Activated CD4-positive, alpha-beta memory T cell treated with anti-CD3 and anti-CD28 coated beads for 36 hours (primary cell): ENCODE measurements around the gene NNT. TPM values are rescaled to one million over a fixed set of nuclear protein-coding genes. Genes with fewer than 3 reads are reported as not detected.
"Not testable (repeated sequence)": the region's sequence is repeated elsewhere in the genome, so short reads cannot be mapped to it uniquely, and the experiment has no call there.

Experiments
- CTCF ChIA-PET: fragments of 350-600 bp; sonication (Branson Sonifier 250); formaldehyde crosslinking; loops from one replicate; lab custom pipeline; 2021; ENCODE audit warnings: antibody characterized with exemption, inconsistent platforms; lab: Charles Lee
- POLR2A ChIA-PET: fragments of 350-600 bp; sonication (Branson Sonifier 250); formaldehyde crosslinking; loops from one replicate; lab custom pipeline; 2021; ENCODE audit warnings: antibody characterized with exemption; lab: Charles Lee
- DNase-seq: peaks from one replicate; pipeline ENCODE4 v3.0.0-alpha.2; 2020
- H3K27ac Mint-ChIP-seq: one replicate; pipeline ENCODE4 v1.8.0; 2021; ENCODE audit warnings: mixed read lengths
- H3K27me3 Mint-ChIP-seq: one replicate; pipeline ENCODE4 v1.8.0; 2021; ENCODE audit warnings: mixed read lengths
- H3K36me3 Mint-ChIP-seq: one replicate; pipeline ENCODE4 v1.8.0; 2021; ENCODE audit warnings: mixed read lengths
- H3K4me1 Mint-ChIP-seq: one replicate; pipeline ENCODE4 v1.8.0; 2021; ENCODE audit warnings: low read depth, mixed read lengths
- H3K4me3 Mint-ChIP-seq: one replicate; pipeline ENCODE4 v1.8.0; 2021; ENCODE audit warnings: mild to moderate bottlenecking, mixed read lengths
- H3K9me3 Mint-ChIP-seq: one replicate; pipeline ENCODE4 v1.8.0; 2021; ENCODE audit warnings: mixed read lengths
- intact Hi-C: fragments of 100-400 bp; cut with micrococcal nuclease; formaldehyde crosslinking; loops from one replicate; pipeline ENCODE4 v1.15.1; 2023
- total RNA-seq, 2 experiments: library from RNA; stranded (reverse); gene quantifications; one replicate each; pipeline ENCODE4 v1.2.3, GENCODE V29; 2021

NNT gene
- total RNA-seq, 2 experiments from 2014 or later, result 96.6 to 99.9 TPM

- CTCF ChIA-PET, result no interaction called here
- Mint-ChIP-seq H3K36me3 (peaks cover 62% of the 10 kb centered on the region), H3K9me3 (peaks cover 5% of the 10 kb centered on the region), H3K27ac (no peak overlapping the region), H3K27me3 (no peaks in the 10 kb centered on the region), H3K4me3 (no peak overlapping the region), H3K4me1 (no peaks in the 10 kb centered on the region)
- intact Hi-C loops, result no loop called here
- POLR2A ChIA-PET, result no interaction called here
- no peak for DNase-seq
Measured at GRCh38 chr5:43700601-43701000, 97.6 kb downstream of the NNT start.

DNA sequence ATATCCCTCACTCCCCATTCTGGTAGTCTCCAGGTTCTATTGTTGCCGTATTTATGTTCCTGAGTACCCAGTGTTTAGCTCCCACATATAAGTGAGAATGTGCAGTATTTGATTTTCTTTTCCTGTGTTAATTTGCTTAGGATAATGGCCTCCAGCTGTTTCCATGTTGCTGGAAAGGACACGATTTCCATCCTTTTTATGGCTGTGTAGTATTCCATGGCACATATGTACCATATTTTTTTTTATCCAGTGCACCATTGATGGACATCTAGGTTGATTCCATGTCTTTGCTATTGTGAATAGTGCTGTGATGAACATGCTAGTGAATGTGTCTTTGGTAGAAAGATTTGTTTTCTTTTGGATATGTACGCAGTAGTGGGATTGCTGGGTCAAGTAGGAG is 98.2 kb downstream of the NNT start:
- Mint-ChIP-seq H3K36me3 (peaks cover 59% of the 10 kb centered on the region), H3K27ac (no peak overlapping the region), H3K27me3 (no peaks in the 10 kb centered on the region), H3K9me3 (no peaks in the 10 kb centered on the region), H3K4me1 (no peaks in the 10 kb centered on the region), H3K4me3 (no peak overlapping the region)
- ChIA-PET POLR2A (no interaction called here), CTCF (interaction anchor here (0.9 kb wide), 1 partner anchor 70 kb away, joined by 3 read pairs; no protein-coding TSS in a partner anchor)
- intact Hi-C loops, result no loop called here
- no peak for DNase-seq

DNA sequence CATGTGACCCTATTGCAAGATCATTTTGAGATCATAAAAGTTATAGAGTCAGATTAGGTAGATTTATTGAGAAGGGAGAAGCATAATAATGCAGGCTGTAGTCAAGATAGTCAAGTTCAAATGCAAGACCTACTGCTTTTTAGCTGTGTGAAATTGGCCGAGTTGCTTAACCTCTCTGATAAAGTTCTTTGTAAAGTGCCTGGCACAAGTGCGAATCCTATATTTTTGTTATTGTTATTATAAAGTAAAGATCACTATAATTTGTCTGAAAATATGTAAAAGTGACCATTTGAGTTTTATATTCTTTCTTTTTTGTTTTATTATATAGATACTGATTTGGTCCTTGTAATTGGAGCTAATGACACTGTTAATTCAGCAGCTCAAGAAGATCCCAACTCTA is 99.3 kb downstream of the NNT start:
- intact Hi-C loops, result no loop called here
- ChIA-PET POLR2A (no interaction called here), CTCF (interaction anchor here (0.9 kb wide), 1 partner anchor 71 kb away, joined by 3 read pairs; no protein-coding TSS in a partner anchor)
- H3K27me3 Mint-ChIP-seq, result no peaks in the 10 kb centered on the region
- no peak for DNase-seq
- no peaks in the 10 kb centered on the region for H3K4me1 Mint-ChIP-seq
- H3K4me3 Mint-ChIP-seq, result no peak overlapping the region
- H3K9me3 Mint-ChIP-seq, result no peaks in the 10 kb centered on the region
- H3K36me3 Mint-ChIP-seq, result peaks cover 53% of the 10 kb centered on the region
- H3K27ac Mint-ChIP-seq, result no peak overlapping the region

GRCh38 chr5:43702815-43703214 is 99.8 kb downstream of the NNT start:
- POLR2A ChIA-PET, result no interaction called here
- Mint-ChIP-seq H3K36me3 (peaks cover 50% of the 10 kb centered on the region), H3K4me1 (no peaks in the 10 kb centered on the region)

GRCh38 chr5:43704243-43704642 is 101.3 kb downstream of the NNT start:
- peaks cover 50% of the 10 kb centered on the region for H3K36me3 Mint-ChIP-seq
- no peaks in the 10 kb centered on the region for H3K9me3 Mint-ChIP-seq
- intact Hi-C loops, result no loop called here
- H3K4me3 Mint-ChIP-seq, result no peak overlapping the region
- POLR2A ChIA-PET, result no interaction called here
- H3K4me1 Mint-ChIP-seq, result no peaks in the 10 kb centered on the region
- H3K27me3 Mint-ChIP-seq, result no peaks in the 10 kb centered on the region
- CTCF ChIA-PET, result interaction anchor here (0.7 kb wide), 1 partner anchor 24 kb away, joined by 3 read pairs; no protein-coding TSS in a partner anchor
- DNase-seq, result no peak
- H3K27ac Mint-ChIP-seq, result no peak overlapping the region

More at GRCh38 chr5:43702815-43703214, 99.8 kb downstream of the NNT start:
- Mint-ChIP-seq H3K27me3 (no peaks in the 10 kb centered on the region), H3K4me3 (no peak overlapping the region), H3K9me3 (no peaks in the 10 kb centered on the region), H3K27ac (no peak overlapping the region)
- CTCF ChIA-PET, result no interaction called here
- intact Hi-C loops, result no loop called here
- DNase-seq, result no peak

GRCh38 chr5:43706576-43706975 is 103.6 kb downstream of the NNT start:
- H3K4me3 Mint-ChIP-seq, H3K9me3 Mint-ChIP-seq, POLR2A ChIA-PET, H3K27me3 Mint-ChIP-seq, intact Hi-C loops, CTCF ChIA-PET, H3K4me1 Mint-ChIP-seq, H3K27ac Mint-ChIP-seq, DNase-seq: not testable (repeated sequence)
- peaks cover 37% of the 10 kb centered on the region for H3K36me3 Mint-ChIP-seq

- Mint-ChIP-seq H3K9me3 (no peaks in the 10 kb centered on the region), H3K4me1 (no peaks in the 10 kb centered on the region), H3K27ac (no peak overlapping the region), H3K27me3 (no peaks in the 10 kb centered on the region), H3K4me3 (no peak overlapping the region), H3K36me3 (peaks cover 3% of the 10 kb centered on the region)
- intact Hi-C loops, result no loop called here
- CTCF ChIA-PET, result no interaction called here
- POLR2A ChIA-PET, result no interaction called here
- DNase-seq, result no peak
Measured at GRCh38 chr5:43711496-43711895, 108.5 kb downstream of the NNT start.

DNA sequence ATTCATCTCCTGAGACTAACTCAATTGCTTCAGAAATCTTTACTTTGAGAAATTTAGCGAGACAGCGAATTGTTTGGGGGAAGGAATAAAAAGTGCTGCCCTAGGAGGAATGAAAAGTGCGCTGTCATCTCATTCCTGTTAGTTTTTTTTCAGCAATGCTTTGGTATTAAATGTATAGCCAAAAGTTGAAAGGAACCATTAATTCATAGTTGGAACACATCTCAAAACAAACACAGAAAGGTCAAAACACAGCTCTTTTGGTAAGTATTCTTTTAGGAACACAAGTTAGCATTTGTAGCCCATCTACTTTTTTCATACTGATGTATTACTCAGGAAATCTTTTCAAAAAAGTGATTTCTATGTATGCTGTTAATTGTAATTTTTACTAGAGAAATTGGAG is 109.1 kb downstream of the NNT start:
- no peak for DNase-seq
- intact Hi-C loops, result no loop called here
- H3K4me3 Mint-ChIP-seq, result no peak overlapping the region
- no peaks in the 10 kb centered on the region for H3K27me3 Mint-ChIP-seq
- H3K27ac Mint-ChIP-seq, result no peak overlapping the region
- no peaks in the 10 kb centered on the region for H3K9me3 Mint-ChIP-seq
- no peaks in the 10 kb centered on the region for H3K4me1 Mint-ChIP-seq
- ChIA-PET POLR2A (no interaction called here), CTCF (no interaction called here)
- no peaks in the 10 kb centered on the region for H3K36me3 Mint-ChIP-seq

DNA sequence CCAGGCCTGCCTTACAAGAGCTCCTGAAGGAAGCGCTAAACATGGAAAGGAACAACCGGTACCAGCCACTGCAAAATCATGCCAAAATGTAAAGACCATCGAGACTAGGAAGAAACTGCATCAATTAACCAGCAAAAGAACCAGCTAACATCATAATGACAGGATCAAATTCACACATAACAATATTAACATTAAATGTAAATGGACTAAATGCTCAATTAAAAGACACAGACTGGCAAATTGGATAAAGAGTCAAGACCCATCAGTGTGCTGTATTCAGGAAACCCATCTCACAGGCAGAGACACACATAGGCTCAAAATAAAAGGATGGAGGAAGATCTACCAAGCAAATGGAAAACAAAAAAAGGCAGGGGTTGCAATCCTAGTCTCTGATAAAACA is 116.8 kb downstream of the NNT start:
- DNase-seq, H3K36me3 Mint-ChIP-seq, H3K27ac Mint-ChIP-seq, POLR2A ChIA-PET, intact Hi-C loops, H3K9me3 Mint-ChIP-seq, CTCF ChIA-PET, H3K4me3 Mint-ChIP-seq, H3K4me1 Mint-ChIP-seq, H3K27me3 Mint-ChIP-seq: not testable (repeated sequence)

- DNase-seq, result no peak
- Mint-ChIP-seq H3K36me3 (no peaks in the 10 kb centered on the region), H3K9me3 (no peaks in the 10 kb centered on the region), H3K4me1 (no peaks in the 10 kb centered on the region), H3K27ac (no peak overlapping the region), H3K27me3 (peaks cover 3% of the 10 kb centered on the region), H3K4me3 (no peak overlapping the region)
- POLR2A ChIA-PET, result no interaction called here
- intact Hi-C loops, result loop anchor here (2.0 kb wide), 1 partner anchor 1046 kb away; no protein-coding TSS in a partner anchor
- CTCF ChIA-PET, result interaction anchor here (2.9 kb wide), 1 partner anchor 1046 kb away, joined by 14 read pairs; no protein-coding TSS in a partner anchor
Measured at GRCh38 chr5:43728581-43728980, 125.6 kb downstream of the NNT start.

GRCh38 chr5:43729846-43730478 is 127.0 kb downstream of the NNT start:
- H3K27ac Mint-ChIP-seq, result no peak overlapping the region
- no peaks in the 10 kb centered on the region for H3K36me3 Mint-ChIP-seq
- no peak overlapping the region for H3K4me3 Mint-ChIP-seq
- CTCF ChIA-PET, result interaction anchor here (1.4 to 2.9 kb wide), 2 partner anchors 1035 to 1044 kb away, joined by 4 to 14 read pairs; no protein-coding TSS in a partner anchor
- intact Hi-C loops, result loop anchor here (2.0 kb wide), 1 partner anchor 1045 kb away; no protein-coding TSS in a partner anchor
- peaks cover 3% of the 10 kb centered on the region for H3K27me3 Mint-ChIP-seq
- no peaks in the 10 kb centered on the region for H3K4me1 Mint-ChIP-seq
- H3K9me3 Mint-ChIP-seq, result no peaks in the 10 kb centered on the region
- POLR2A ChIA-PET, result no interaction called here
- no peak for DNase-seq

DNA sequence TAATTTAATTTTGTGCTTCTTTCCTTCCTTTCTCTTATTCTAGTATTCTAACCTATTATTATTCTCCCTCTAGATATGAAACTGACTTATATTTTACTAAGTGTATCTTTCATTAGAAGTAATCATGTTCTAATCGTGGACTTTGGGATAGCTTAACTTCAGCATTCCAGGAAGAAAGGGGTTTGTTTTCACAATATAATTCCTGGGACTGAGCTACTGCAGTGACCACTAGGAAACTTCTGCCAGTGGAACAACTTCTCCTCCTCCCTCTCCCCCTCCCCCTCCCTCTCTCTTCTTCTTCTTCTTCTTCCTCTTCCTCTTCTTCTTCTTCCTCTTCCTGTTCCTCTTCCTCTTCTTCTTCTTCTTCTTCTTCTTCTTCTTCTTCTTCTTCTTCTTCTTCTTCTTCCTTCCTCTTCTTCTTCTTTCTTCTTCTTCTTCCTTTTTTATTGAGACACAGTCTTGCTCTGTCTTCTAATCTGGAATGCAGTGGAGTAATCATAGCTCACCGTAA is 127.9 kb downstream of the NNT start:
- CTCF ChIA-PET, result interaction anchor here (1.4 to 2.9 kb wide), 3 partner anchors 99 to 1043 kb away, joined by 3 to 14 read pairs (median 4); no protein-coding TSS in a partner anchor
- no peak for DNase-seq
- Mint-ChIP-seq H3K27ac (no peak overlapping the region), H3K36me3 (no peaks in the 10 kb centered on the region), H3K4me1 (no peaks in the 10 kb centered on the region), H3K27me3 (peaks cover 3% of the 10 kb centered on the region), H3K9me3 (no peaks in the 10 kb centered on the region), H3K4me3 (no peak overlapping the region)
- intact Hi-C loops, result no loop called here
- POLR2A ChIA-PET, result no interaction called here
